Gastrocnemius medialis (tissue), 4 donors: Measurements from ENCODE around the gene PRPF19.

Experiments
- CTCF ChIP-seq, 5 experiments: fragments of 450-650 bp in 3 of 5; fragments of 200-600 bp in 2 of 5; sonication (generic) in 2 of 5; IDR thresholded peaks in 4 of 5; conservative IDR thresholded peaks in 1 of 5; 1 replicate in 4 of 5; 2 replicates in 1 of 5; pipeline ENCODE4 v1.5.1; 2016 to 2019; ENCODE audit warnings: antibody characterized with exemption in 5 of 5, mild to moderate bottlenecking in 3 of 5, moderate library complexity in 3 of 5
- POLR2A ChIP-seq, 2 donors: fragments of 450-650 bp; IDR thresholded peaks; one replicate each; pipeline ENCODE4 v1.6.1; 2017; ENCODE audit warnings: antibody characterized with exemption in 2 of 2, mild to moderate bottlenecking in 2 of 2, moderate library complexity in 2 of 2

DNA sequence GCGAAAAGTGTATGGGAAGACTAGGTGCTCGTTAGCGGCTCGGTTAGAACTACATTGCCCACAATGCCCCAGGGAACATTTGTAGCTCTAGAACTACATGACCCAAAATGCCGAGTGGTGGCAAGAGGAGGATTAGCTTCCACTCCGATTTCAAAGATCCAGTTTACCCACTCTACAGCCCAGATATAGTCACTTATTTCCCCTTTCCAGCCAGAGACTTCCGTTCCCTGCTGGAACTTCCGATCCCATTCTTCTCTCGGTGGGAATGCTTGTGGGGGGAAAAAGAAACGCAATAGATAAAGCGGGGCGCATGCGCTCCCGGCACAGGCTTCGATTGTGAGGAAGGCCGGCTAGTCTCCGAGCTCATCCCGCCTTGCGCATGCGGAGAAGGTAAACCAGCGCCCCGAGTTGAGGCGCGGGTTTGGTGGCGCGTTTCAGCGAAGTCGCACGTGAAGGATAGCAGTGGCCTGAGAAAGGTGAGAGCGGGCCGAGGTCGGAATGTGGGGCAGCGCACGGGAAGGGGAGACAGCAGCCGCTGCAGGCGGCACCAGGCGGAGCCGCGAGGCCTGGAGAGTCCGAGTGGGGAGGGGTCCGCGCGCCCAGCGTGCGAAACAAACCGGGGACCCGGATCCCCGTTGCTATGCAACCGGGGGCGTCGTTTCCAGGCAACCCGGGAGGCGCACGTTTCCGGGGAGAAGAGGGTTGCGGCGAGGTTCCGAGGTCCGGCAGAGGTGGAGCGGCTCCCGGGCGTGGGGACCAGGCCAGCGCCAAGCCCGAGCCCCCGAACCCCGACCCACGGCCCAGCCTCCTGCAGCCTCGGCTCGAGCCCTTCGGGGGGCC lies 7.6 kb upstream of the PRPF19 start, which contains the start of gene TMEM109:
- TF ChIP-seq CTCF (IDR thresholded peaks at IDR 0.05 in 4 of 5, conservative IDR thresholded peaks at IDR 0.05 in 1 of 5) (no peak), POLR2A (IDR thresholded peaks at IDR 0.05) (peak in 1 of 2 donors; percentile 68)
